ENCODE measurements around the gene STK32B.
"Not testable (repeated sequence)": the region's sequence is repeated elsewhere in the genome, so short reads cannot be mapped to it uniquely, and the experiment has no call there.

Gene STK32B

DNA sequence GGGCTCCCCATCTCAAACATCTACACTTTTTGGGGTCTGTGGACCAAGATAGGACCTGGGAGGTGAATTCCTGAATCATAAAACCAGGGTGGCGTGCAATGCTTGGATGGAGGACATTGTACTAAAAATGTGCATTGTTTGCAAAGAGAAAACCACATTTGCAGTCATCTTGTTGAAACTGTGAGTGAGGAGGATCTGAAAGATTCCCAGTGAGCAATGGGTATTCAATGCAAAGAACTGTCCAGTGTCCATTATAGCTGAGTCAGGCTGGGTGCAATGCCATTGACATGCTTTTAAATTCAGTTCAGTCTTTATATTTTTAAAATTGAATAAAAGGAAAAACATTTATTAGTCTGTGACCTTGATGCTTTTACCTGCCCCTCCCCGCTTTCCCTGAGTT, 215.7 kb downstream of the STK32B start:
- no peak for DNase-seq (ENCODE audit: low spot score)

- DNase-seq (ENCODE audit: low spot score) = peak; percentile 42
These were observed 216.1 kb downstream of the STK32B start for GRCh38 chr4:5267408-5267807.

DNA sequence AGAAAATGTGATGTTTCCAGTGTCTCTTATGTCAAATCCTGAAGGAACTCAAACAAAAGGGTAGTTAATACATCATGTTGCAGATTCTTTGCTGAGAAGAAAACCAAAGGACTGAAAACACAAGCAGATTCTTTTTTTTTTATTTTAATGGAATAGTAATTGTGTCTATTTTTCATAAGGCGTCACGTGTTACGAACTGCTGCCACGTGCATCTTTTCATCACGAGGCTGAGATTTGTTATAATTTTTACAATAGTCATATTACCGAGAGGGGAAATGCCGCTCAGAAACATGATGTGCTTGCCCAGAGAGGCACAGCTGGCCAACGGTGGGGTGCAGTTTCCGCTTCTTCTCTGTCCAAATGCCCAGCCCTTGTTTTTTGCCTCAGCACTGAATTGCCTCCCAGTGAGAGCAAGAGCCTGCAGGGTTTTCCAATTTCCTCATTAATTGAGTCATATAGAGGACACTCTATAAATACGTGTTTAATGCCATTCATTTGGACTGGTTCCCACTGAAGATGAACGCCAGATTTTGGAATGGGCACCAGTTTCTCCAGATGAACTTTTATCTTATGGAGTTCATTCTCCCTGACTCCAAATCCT, 225.3 kb downstream of the STK32B start:
- no peak for DNase-seq (ENCODE audit: low spot score)

- DNase-seq (ENCODE audit: low spot score) = no peak
These were observed 225.8 kb downstream of the STK32B start for GRCh38 chr4:5277079-5277478.

DNA sequence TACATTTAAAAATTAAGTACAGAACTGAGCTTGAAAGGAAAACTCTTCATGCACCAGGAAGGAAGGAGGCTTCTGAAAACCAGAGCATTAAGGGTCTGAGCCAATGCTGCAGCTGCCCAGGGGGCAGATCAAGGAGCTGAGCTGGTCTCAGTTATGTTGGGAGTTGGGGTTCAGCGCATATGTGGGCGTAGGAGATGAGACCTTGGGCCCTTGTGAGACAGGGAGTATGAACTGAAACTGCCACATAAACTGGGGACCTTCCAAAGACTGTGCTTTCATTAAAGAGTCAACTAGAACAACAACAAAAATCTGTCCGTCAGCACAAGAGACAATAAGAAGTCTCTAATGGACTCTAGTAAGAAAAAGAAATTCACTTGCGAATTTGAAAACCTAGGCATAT, 226.9 kb downstream of the STK32B start:
- no peak for DNase-seq (ENCODE audit: low spot score)

DNA sequence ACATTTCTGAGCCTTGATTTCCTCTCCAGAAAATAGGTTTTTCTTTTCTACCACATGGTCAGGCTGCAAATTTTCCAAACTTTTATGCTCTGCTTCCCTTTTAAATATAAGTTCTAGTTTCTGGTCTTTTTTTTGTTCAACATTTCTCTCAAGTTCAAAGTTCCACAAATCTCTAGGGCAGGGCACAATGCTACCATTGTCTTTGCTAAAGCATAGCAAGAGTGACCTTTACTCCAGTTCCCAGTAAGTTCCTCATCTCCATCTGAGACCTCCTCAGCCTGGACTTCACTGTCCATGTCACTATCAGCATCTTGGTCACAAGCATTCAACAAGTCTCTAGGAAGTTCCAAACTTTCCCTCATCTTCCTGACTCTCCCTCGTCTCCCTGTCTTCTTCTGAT, 228.8 kb downstream of the STK32B start:
- not testable (repeated sequence) for DNase-seq (ENCODE audit: low spot score)

- DNase-seq (ENCODE audit: low spot score) = no peak
These were observed 229.5 kb downstream of the STK32B start for GRCh38 chr4:5280828-5281227.

GRCh38 chr4:5283837-5284236, 232.6 kb downstream of the STK32B start:
- DNase-seq (ENCODE audit: low spot score) = no peak

- DNase-seq (ENCODE audit: low spot score) = no peak
These were observed 233.2 kb downstream of the STK32B start for GRCh38 chr4:5284517-5284916.

DNA sequence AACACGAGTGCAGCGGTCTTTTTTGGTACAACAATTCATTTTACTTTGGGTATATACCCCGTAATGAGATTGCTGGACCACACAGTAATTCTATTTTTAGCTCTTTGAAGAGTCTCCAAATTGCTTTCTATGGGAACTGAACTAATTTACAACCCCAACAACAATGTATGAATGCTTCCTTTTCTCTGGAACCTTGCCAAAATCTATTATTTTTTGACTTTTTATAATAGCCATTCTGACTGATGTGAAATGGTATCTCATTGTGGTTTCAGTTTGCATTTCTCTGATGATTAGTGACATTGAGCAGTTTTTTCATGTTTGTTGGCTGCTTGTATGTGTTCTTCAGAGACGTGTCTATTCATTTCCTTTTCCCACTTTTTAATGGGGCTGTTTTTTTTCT, 240.8 kb downstream of the STK32B start:
- no peak for DNase-seq (ENCODE audit: low spot score)

GRCh38 chr4:5298000-5298787, 246.9 kb downstream of the STK32B start:
- not testable (repeated sequence) for DNase-seq (ENCODE audit: low spot score)

DNA sequence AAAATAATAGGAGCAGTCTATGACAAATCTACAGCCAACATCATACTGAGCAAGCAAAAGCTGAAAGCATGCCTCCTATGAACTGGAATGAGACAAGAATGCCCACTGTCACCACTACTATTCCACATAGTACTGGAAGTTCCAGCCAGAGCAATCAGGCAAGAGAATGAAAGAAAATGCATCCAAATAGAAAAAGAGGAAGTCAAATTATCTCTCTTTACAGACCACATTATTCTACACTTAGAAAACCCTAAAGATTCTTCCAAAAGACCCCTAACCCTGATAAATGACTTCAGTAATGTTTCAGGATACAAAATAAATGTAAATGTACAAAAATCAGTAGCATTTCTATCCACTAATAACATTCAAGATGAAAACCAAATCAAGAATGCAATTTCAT, 249.0 kb downstream of the STK32B start:
- no peak for DNase-seq (ENCODE audit: low spot score)

GRCh38 chr4:5307928-5308327, 256.6 kb downstream of the STK32B start:
- DNase-seq (ENCODE audit: low spot score) = no peak

GRCh38 chr4:5322321-5322720, 271.0 kb downstream of the STK32B start:
- no peak for DNase-seq (ENCODE audit: low spot score)

DNA sequence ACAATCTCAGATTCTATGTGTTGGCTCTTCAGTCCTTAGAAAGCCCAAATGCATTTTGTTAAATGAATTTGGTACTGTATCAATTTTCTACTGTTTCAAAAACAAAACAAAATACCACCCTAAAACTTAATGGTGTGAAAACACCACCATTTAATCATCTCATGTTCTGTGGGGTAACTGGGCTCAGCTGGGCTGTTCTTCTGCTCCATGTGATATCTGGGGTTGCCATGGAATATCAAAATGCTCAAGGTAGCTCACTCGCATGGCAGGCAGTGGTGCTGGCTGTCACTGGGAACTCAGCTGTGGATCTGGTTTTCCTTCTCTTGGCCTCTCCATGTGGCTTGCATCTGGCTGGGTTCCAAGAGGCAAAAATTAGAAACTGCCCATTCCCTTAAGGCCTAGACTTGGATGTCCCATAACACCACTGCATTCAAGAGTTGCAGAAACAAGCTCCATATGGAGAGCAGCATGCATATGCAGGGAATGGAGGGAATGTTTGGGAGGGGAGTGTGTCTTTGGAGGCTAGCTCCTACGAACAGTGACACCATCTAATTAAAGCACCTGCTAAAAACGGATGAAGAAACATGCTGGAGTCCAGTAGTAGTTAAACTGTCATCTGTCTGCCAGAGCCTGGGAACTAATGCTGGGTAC, 279.2 kb downstream of the STK32B start:
- DNase-seq (ENCODE audit: low spot score) = no peak

GRCh38 chr4:5337731-5338130, 286.5 kb downstream of the STK32B start:
- no peak for DNase-seq (ENCODE audit: low spot score)

GRCh38 chr4:5338531-5338930, 287.3 kb downstream of the STK32B start:
- no peak for DNase-seq (ENCODE audit: low spot score)

DNA sequence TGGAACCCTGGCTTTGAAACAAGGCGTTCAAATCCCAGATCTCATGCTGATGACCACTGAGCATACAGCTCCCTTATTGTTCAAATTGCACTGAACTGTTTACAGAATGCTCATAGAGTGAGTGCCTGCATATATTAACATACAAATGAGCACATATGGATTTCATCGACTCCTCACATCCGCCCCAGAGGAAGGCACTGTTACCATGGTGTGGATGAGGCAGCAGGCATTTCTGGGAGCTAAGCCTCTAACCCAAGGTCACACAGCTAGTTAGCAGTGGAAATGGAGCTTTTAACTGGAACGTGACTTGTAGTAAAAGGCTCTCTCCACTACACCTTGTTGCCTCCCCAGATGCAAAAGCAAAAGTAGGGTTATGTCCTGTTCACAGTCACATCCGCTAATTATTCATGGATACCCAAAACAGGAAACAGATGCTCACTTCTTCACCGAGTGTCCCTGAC, 289.7 kb downstream of the STK32B start:
- DNase-seq (ENCODE audit: low spot score) = no peak

DNA sequence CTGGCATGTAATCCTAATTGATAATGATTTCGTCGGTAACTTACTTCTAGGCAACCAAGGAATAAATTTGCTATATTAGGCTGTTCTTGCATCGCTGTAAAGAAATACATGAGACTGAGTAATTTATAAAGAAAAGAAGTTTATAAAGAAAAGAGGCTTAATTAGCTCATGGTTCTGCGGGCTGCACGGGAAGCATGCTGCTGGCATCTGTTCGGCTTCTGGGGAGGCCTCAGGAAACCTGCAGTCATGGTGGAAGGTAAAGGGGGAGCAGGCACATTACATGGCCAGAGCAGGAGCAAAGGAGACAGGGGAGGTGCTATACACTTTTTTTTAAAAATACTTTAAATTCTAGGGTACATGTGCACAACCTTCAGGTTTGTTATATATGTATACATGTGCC, 290.2 kb downstream of the STK32B start:
- no peak for DNase-seq (ENCODE audit: low spot score)

GRCh38 chr4:5355846-5356245, 304.6 kb downstream of the STK32B start:
- DNase-seq (ENCODE audit: low spot score) = no peak

- no peak for DNase-seq (ENCODE audit: low spot score)
These were observed 306.6 kb downstream of the STK32B start for GRCh38 chr4:5357870-5358269.

DNA sequence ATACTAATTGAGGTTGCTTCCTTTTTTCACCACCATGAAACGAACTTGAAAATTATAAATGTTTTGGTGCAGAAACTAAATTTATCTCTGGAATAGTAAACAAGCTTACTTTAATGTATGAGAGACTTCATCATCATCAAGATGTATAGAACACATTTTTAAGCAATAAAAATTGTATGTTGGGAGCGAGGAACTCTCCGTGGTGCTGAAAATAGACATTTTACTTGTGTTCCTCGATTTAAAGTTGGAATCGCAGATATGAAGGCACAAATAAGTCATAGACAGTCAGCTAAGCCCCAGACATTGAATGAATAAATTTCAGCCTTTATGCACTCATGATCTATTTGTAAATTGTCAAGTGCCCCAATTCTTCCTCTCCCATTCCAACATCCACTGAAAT, 310.7 kb downstream of the STK32B start:
- DNase-seq (ENCODE audit: low spot score) = no peak

- DNase-seq (ENCODE audit: low spot score) = no peak
These were observed 313.1 kb downstream of the STK32B start for GRCh38 chr4:5364406-5364805.

All from putamen (tissue), 1 donor.